ENCODE data around the gene CC2D1A. TPM values are rescaled to one million over a fixed set of nuclear protein-coding genes. Genes with fewer than 3 reads are reported as not detected.
A peak's percentile ranks its signal among the peaks of the same experiment; 100 is the strongest.

The CC2D1A gene
- total and polyA plus RNA-seq, 8 donors, result 24.8 to 381 (median 38.5) TPM

DNA sequence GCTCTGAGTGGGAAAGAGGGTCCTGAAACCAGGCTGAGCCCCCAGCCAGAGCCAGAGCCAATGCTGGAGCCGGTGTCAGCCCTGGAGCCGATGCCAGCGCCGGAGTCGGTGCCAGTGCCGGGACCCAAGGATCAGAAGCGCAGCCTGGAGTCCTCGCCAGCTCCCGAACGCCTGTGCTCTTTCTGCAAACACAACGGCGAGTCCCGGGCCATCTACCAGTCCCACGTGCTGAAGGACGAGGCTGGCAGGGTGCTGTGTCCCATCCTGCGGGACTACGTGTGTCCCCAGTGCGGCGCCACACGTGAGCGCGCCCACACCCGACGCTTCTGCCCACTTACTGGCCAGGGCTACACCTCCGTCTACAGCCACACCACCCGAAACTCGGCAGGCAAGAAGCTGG is 28.7 kb upstream of the CC2D1A start:
- Histone ChIP-seq H3K27ac (no peak overlapping the region), H3K4me3 (no peak overlapping the region), H3K9me3 (no peaks in the 10 kb centered on the region), H3K4me1 (peaks cover 27 to 42% (median 36%) of the 10 kb centered on the region in 4 donors), H3K27me3 (peaks cover 0 to 15% (median 0%) of the 10 kb centered on the region in 3 donors), H3K36me3 (no peaks in the 10 kb centered on the region)
- 77 to 89% (median 80%) methylated on average over 12 to 27 of the region's 27 CpGs for WGBS, 5 donors
- DNase-seq, result no peak
- intact Hi-C loops (cut with DNase I; ENCODE audit: low total_unique reads), result no loop called here
- TF ChIP-seq EP300 (IDR thresholded peaks at IDR 0.05), result no peak
- TF ChIP-seq POLR2A (IDR thresholded peaks at IDR 0.05), result no peak
- no peak for TF ChIP-seq POLR2AphosphoS5 (IDR thresholded peaks at IDR 0.05)
- no peak for TF ChIP-seq CTCF (IDR thresholded peaks at IDR 0.05)

- TF ChIP-seq POLR2AphosphoS5 (IDR thresholded peaks at IDR 0.05) (peak; percentile 64 to 90 (median 69)), EP300 (IDR thresholded peaks at IDR 0.05) (no peak), POLR2A (IDR thresholded peaks at IDR 0.05) (no peak), CTCF (IDR thresholded peaks at IDR 0.05) (peak in 6 of 7 experiments; percentile 84 to 100 (median 98))
- no peaks in the 10 kb centered on the region for H3K9me3 ChIP-seq
- H3K27me3 ChIP-seq, result no peaks in the 10 kb centered on the region
- peaks cover 18 to 49% (median 40%) of the 10 kb centered on the region in 4 donors for H3K4me1 ChIP-seq
- WGBS, 5 donors, result 5 to 11% (median 6%) methylated on average over 19 to 34 of the region's 34 CpGs
- intact Hi-C loops (cut with DNase I; ENCODE audit: low total_unique reads), result loop anchor here (10.0 kb wide), 1 partner anchor 174 kb away; no protein-coding TSS in a partner anchor
- DNase-seq, result peak; percentile 99
- H3K4me3 ChIP-seq, result peak overlapping the region in 3 of 4 donors; percentile 19 to 33 (median 26)
- H3K36me3 ChIP-seq, result no peaks in the 10 kb centered on the region
- peak overlapping the region; percentile 15 to 85 (median 83) for H3K27ac ChIP-seq
Measured at GRCh38 chr19:13880059-13881043, 25.6 kb upstream of the CC2D1A start.

DNA sequence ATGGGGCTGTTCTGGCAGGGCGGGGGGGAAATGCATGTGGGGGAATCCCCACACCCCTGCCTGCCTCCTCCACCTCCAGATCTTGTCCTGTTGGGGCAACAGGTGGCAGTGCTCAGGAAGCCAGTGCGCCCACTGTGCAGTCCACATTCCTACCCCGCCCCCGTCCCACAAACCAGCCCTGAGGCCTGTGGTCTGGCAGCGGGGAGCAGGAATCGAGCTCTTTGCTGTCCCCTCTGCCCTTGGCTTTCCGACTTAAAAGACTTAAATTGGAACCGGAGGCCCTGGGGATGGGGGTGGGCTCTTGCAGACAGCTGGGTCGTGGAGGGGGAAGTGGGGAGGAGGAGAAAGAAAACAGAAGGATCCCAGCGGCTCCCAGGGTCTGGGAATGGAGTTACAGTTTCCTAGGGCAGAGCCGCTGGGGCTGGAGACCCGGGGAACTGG is 24.7 kb upstream of the CC2D1A start:
- 46 to 66% (median 54%) methylated on average over 9 to 12 of the region's 12 CpGs for WGBS, 5 donors
- H3K4me3 ChIP-seq, result no peak overlapping the region
- peak in 1 of 2 donors; percentile 74 for DNase-seq

More for the DNA sequence above, 24.7 kb upstream of the CC2D1A start:
- intact Hi-C loops (cut with DNase I; ENCODE audit: low total_unique reads), result loop anchor here (10.0 kb wide), 1 partner anchor 174 kb away; no protein-coding TSS in a partner anchor
- Histone ChIP-seq H3K9me3 (no peaks in the 10 kb centered on the region), H3K27me3 (no peaks in the 10 kb centered on the region), H3K27ac (peak overlapping the region in 4 of 5 donors; percentile 80 to 85 (median 83)), H3K4me1 (peaks cover 18 to 58% (median 48%) of the 10 kb centered on the region in 4 donors), H3K36me3 (no peaks in the 10 kb centered on the region)
- TF ChIP-seq POLR2A (IDR thresholded peaks at IDR 0.05), result no peak
- no peak for TF ChIP-seq CTCF (IDR thresholded peaks at IDR 0.05)
- TF ChIP-seq POLR2AphosphoS5 (IDR thresholded peaks at IDR 0.05), result no peak
- no peak for TF ChIP-seq EP300 (IDR thresholded peaks at IDR 0.05)

All from stomach (tissue), 9 donors.